A549 (cell line): ENCODE results near the gene MRM3. TPM values are rescaled to one million over a fixed set of nuclear protein-coding genes. Genes with fewer than 3 reads are reported as not detected.
A peak's percentile ranks its signal among the peaks of the same experiment; 100 is the strongest.

Experiments used
- ATAC-seq, 2 experiments: fragments of 200-7000 bp in 1 of 2; fragments of >200 bp in 1 of 2; cut with Nextera tagmentation in 1 of 2; cut with Tn5 transposase in 1 of 2; 3 replicates each; pipeline versions ENCODE4 v1.8.0 to v1.9.1; 2018 to 2020; ENCODE audit warnings: mild to moderate bottlenecking in 1 of 2, moderate library complexity in 1 of 2
- CTCF ChIA-PET: fragments of 300-600 bp; sonication (Branson Sonifier 250); formaldehyde crosslinking; extraction: SDS; loops from one replicate; lab custom pipeline; 2021; ENCODE audit warnings: antibody characterized with exemption, inconsistent platforms; lab: Yijun Ruan, JAX
- POLR2A ChIA-PET: fragments of 350-600 bp; formaldehyde crosslinking; extraction: SDS; loops from one replicate; lab custom pipeline; 2021; ENCODE audit warnings: antibody characterized with exemption, inconsistent platforms; lab: Yijun Ruan, JAX
- DNase-seq, 2 experiments: peaks; one replicate each; pipeline versions ENCODE4 v3.0.0 to v3.0.0-alpha.2; 2011 to 2016; ENCODE audit warnings: low read depth in 1 of 2, low spot score in 1 of 2
- FAIRE-seq: peaks from 2 replicates; lab custom pipeline; 2011; peaks lifted over from hg19 to GRCh38; lab: Jason Lieb, UNC
- H3K27ac ChIP-seq, 2 experiments: fragments of >200 bp; sonication (Bioruptor Twin); formaldehyde crosslinking; 3 replicates each; pipeline ENCODE4 v1.5.1; 2016 to 2017
- H3K4me1 ChIP-seq: fragments of >200 bp; sonication (Bioruptor Twin); formaldehyde crosslinking; 3 replicates; pipeline ENCODE4 v1.6.1; 2016
- H3K4me2 ChIP-seq: fragments of >200 bp; sonication (Bioruptor Twin); formaldehyde crosslinking; 3 replicates; pipeline ENCODE4 v1.6.1; 2016
- H3K4me3 ChIP-seq: fragments of >200 bp; sonication (Bioruptor Twin); formaldehyde crosslinking; 3 replicates; pipeline ENCODE4 v1.5.1; 2016
- H3K9me3 ChIP-seq: fragments of >200 bp; sonication (Bioruptor Twin); formaldehyde crosslinking; 3 replicates; pipeline ENCODE4 v1.6.1; 2016
- ATOH8 ChIP-seq: fragments of 250-450 bp; sonication (Bioruptor Pico); IDR thresholded peaks from 2 replicates; pipeline ENCODE4 v1.5.0; 2020; ENCODE audit warnings: low read depth, mild to moderate bottlenecking, moderate library complexity
- BHLHE40 ChIP-seq: IDR thresholded peaks from 2 replicates; pipeline ENCODE4 v1.6.1; 2012; ENCODE audit warnings: low read depth, low read length, inconsistent platforms
- CEBPB ChIP-seq, 2 experiments: fragments of >200 bp in 1 of 2; sonication (Bioruptor Twin) in 1 of 2; formaldehyde crosslinking in 1 of 2; IDR thresholded peaks; 2 replicates each; pipeline ENCODE4 v1.6.1; 2012 to 2016
- EHMT2 ChIP-seq: fragments of 200-600 bp; sonication (generic); IDR thresholded peaks from 2 replicates; pipeline ENCODE4 v1.6.1; 2016; ENCODE audit warnings: antibody characterized with exemption, low read depth, mild to moderate bottlenecking, moderate library complexity
- ESRRA ChIP-seq: fragments of 150-350 bp; IDR thresholded peaks from 2 replicates; pipeline ENCODE4 v1.6.1; 2014; ENCODE audit warnings: mild to moderate bottlenecking, low read length, borderline replicate concordance
- FOSL2 ChIP-seq, 2 experiments: fragments of 450-650 bp in 1 of 2; fragments of >200 bp in 1 of 2; sonication (Bioruptor Twin) in 1 of 2; formaldehyde crosslinking; IDR thresholded peaks; 2 replicates each; pipeline versions ENCODE4 v1.5.0 to v1.6.1; 2016 to 2020; ENCODE audit warnings: mild to moderate bottlenecking in 1 of 2, moderate library complexity in 1 of 2
- JUN ChIP-seq, 2 experiments: fragments of >200 bp; sonication (Bioruptor Twin); formaldehyde crosslinking; IDR thresholded peaks; 2 replicates in 1 of 2; 3 replicates in 1 of 2; pipeline ENCODE4 v1.6.1; 2016 to 2017
- JUNB ChIP-seq: fragments of >200 bp; sonication (Bioruptor Twin); formaldehyde crosslinking; IDR thresholded peaks from 2 replicates; pipeline ENCODE4 v1.6.1; 2016
- POLR2A ChIP-seq: IDR thresholded peaks from 2 replicates; pipeline ENCODE4 v1.6.1; 2012; ENCODE audit warnings: mild to moderate bottlenecking, low read length
- RARB ChIP-seq: fragments of 250-450 bp; sonication (Bioruptor Pico); IDR thresholded peaks from 2 replicates; pipeline ENCODE4 v1.8.0; 2021; ENCODE audit warnings: mild to moderate bottlenecking, moderate library complexity
- SREBF2 ChIP-seq: fragments of 450-650 bp; IDR thresholded peaks from 2 replicates; pipeline ENCODE4 v1.6.1; 2014; ENCODE audit warnings: mild to moderate bottlenecking, moderate library complexity
- TFCP2L1 ChIP-seq: fragments of 250-450 bp; sonication (Bioruptor Pico); IDR thresholded peaks from 2 replicates; pipeline ENCODE4 v1.5.0; 2021; ENCODE audit warnings: mild to moderate bottlenecking
- ZFP36 ChIP-seq: fragments of 450-650 bp; IDR thresholded peaks from 2 replicates; pipeline ENCODE4 v1.6.1; 2014; ENCODE audit warnings: borderline replicate concordance; ENCODE audit not compliant: partially characterized antibody
- WGBS: methylation state at CpG from one replicate; pipeline ENCODE4 v1.1.6; 2017; ENCODE audit errors: missing lambda C conversion rate; 5-methylcytosine and 5-hydroxymethylcytosine counted together
- polyA plus RNA-seq, 4 experiments: library from polyadenylated mRNA; depleted of rRNA in 3 of 4; stranded (reverse); fragments of >200 nt; fragmentation: RNase III in 1 of 4; extraction: RNeasy Plus Mini Kit Qiagen cat#74134 plus additional on column Dnase treatment in 1 of 4; gene quantifications; 2 replicates in 3 of 4; 3 replicates in 1 of 4; pipeline ENCODE4 v1.2.3, GENCODE V29; 2011 to 2017
- TF ChIP-seq, protein P1 (sequence below): fragments of >200 bp; sonication (Bioruptor Twin); formaldehyde crosslinking; IDR thresholded peaks from 3 replicates; pipeline ENCODE4 v1.5.1; 2016

The MRM3 gene
- polyA plus RNA-seq, 2 of the 4 experiments (the other 2 are of a cell fraction) = 38.8 to 47.1 TPM

- POLR2A ChIA-PET = interaction anchor here (0.8 to 2.2 kb wide), 4 partner anchors 48 to 201 kb away, joined by 3 to 17 read pairs (median 4); partner anchors contain the start of genes NXN and TIMM22
- TF ChIP-seq ZFP36 (no peak), FOSL2 (IDR thresholded peaks at IDR 0.05) (no peak), FOSL2 (CRISPR knock-in tag; IDR thresholded peaks at IDR 0.05) (no peak), ESRRA (no peak), CEBPB (IDR thresholded peaks at IDR 0.05) (no peak), SREBF2 (no peak), JUN (IDR thresholded peaks at IDR 0.05) (no peak)
- TF ChIP-seq, protein P1, sequence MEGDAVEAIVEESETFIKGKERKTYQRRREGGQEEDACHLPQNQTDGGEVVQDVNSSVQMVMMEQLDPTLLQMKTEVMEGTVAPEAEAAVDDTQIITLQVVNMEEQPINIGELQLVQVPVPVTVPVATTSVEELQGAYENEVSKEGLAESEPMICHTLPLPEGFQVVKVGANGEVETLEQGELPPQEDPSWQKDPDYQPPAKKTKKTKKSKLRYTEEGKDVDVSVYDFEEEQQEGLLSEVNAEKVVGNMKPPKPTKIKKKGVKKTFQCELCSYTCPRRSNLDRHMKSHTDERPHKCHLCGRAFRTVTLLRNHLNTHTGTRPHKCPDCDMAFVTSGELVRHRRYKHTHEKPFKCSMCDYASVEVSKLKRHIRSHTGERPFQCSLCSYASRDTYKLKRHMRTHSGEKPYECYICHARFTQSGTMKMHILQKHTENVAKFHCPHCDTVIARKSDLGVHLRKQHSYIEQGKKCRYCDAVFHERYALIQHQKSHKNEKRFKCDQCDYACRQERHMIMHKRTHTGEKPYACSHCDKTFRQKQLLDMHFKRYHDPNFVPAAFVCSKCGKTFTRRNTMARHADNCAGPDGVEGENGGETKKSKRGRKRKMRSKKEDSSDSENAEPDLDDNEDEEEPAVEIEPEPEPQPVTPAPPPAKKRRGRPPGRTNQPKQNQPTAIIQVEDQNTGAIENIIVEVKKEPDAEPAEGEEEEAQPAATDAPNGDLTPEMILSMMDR = no peak
- no peak overlapping the region for H3K4me3 ChIP-seq
- H3K4me1 ChIP-seq = peaks cover 7% of the 10 kb centered on the region
- peak overlapping the region; percentile 12; the same call in 1 of the 3 replicates for H3K4me2 ChIP-seq
- DNase-seq (no peak), ATAC-seq (no peak), FAIRE-seq (no peak)
- H3K27ac ChIP-seq = peak overlapping the region in 1 of 2 experiments; percentile 17; a peak in 2 of 6 replicates
- WGBS = 86% methylated on average over 14 of the region's 14 CpGs
- no peaks in the 10 kb centered on the region for H3K9me3 ChIP-seq
- CTCF ChIA-PET = interaction anchor here (0.6 to 19.5 kb wide), 40 partner anchors 9 to 383 kb away, joined by 3 to 428 read pairs (median 4); partner anchors contain the start of genes GLOD4, MRM3, NXN and TIMM22
These were observed 13.1 kb downstream of the MRM3 start for GRCh38 chr17:795276-795675.

GRCh38 chr17:795721-796120 lies 13.6 kb downstream of the MRM3 start:
- ChIA-PET CTCF (interaction anchor here (0.6 to 19.5 kb wide), 33 partner anchors 9 to 261 kb away, joined by 3 to 428 read pairs (median 5); partner anchors contain the start of genes GLOD4, MRM3, NXN and TIMM22), POLR2A (interaction anchor here (0.8 to 2.2 kb wide), 4 partner anchors 14 to 201 kb away, joined by 3 to 17 read pairs (median 4); partner anchors contain the start of genes GLOD4, MRM3 and TIMM22)
- no peak for FAIRE-seq

DNA sequence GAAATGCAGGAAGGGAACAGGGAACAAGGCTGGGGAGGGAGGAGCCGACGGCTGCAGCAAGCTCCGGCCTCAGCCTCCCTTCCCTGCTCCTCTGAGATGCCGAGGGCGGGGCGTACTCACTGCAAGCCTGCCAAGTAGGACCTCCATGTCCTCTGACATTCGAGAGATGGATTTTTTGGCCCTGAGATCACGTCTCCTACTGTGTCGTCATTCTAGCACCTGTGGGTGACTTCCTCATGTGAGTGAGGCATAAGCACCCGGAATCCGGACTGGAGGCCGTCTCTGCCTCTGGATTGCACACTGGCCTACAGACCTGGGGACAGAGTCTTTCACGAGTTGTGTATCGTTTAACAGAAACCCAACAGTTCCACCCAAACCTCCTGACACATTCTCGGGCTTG lies 14.5 kb downstream of the MRM3 start:
- TF ChIP-seq JUN (IDR thresholded peaks at IDR 0.05) = no peak
- TF ChIP-seq EHMT2 = no peak
- TF ChIP-seq JUNB = no peak
- no peak for TF ChIP-seq POLR2A
- TF ChIP-seq BHLHE40 = no peak
- no peak for TF ChIP-seq RARB (CRISPR knock-in tag)
- TF ChIP-seq, protein P1 = no peak
- CTCF ChIA-PET = interaction anchor here (0.7 to 19.5 kb wide), 12 partner anchors 8 to 259 kb away, joined by 3 to 428 read pairs (median 10); partner anchors contain the start of genes GLOD4, MRM3, NXN and TIMM22
- Histone ChIP-seq H3K27ac (no peak overlapping the region), H3K4me3 (no peak overlapping the region), H3K4me2 (no peak overlapping the region), H3K4me1 (peaks cover 7% of the 10 kb centered on the region), H3K9me3 (no peaks in the 10 kb centered on the region)
- DNase-seq (no peak), ATAC-seq (no peak), FAIRE-seq (no peak)
- POLR2A ChIA-PET = interaction anchor here (1.2 to 2.2 kb wide), 5 partner anchors 15 to 200 kb away, joined by 3 to 17 read pairs (median 5); partner anchors contain the start of genes GLOD4, MRM3, NXN and TIMM22
- 90% methylated on average over 15 of the region's 15 CpGs for WGBS

More at GRCh38 chr17:795721-796120, 13.6 kb downstream of the MRM3 start:
- DNase-seq (no peak), ATAC-seq (no peak)
- Histone ChIP-seq H3K9me3 (no peaks in the 10 kb centered on the region), H3K27ac (no peak overlapping the region), H3K4me1 (peaks cover 7% of the 10 kb centered on the region), H3K4me2 (no peak overlapping the region), H3K4me3 (no peak overlapping the region)
- TF ChIP-seq ATOH8 (CRISPR knock-in tag) = no peak
- no peak for TF ChIP-seq POLR2A
- no peak for TF ChIP-seq TFCP2L1
- TF ChIP-seq JUN (IDR thresholded peaks at IDR 0.05) = no peak
- WGBS = 83% methylated on average over 9 of the region's 9 CpGs
